Cardiac septum (tissue), 1 donor: ENCODE results near the gene PLAGL1. TPM values are rescaled to one million over a fixed set of nuclear protein-coding genes. Genes with fewer than 3 reads are reported as not detected.

ENCODE experiments used
- DNase-seq: peaks from one replicate; pipeline ENCODE4 v3.0.0-alpha.2; 2020; ENCODE audit warnings: low spot score
- intact Hi-C: fragments of 100-400 bp; cut with DNase I; formaldehyde crosslinking; loops from one replicate; pipeline ENCODE4 v1.14.0; 2022
- total RNA-seq: library from RNA; stranded (reverse); fragmentation: NEBNext Ultra II Directional; extraction: Animal tissue kit (Norgen Biotek cat#: 25700); gene quantifications from one replicate; pipeline ENCODE4 v1.2.1, GENCODE V29; 2021
- donor health status: DM: no; HTN: no; CAD: no.

Gene PLAGL1
- total RNA-seq, 1 donor from 2014 or later = 13.0 TPM

GRCh38 chr6:143896126-143896860 lies 111.8 kb downstream of the PLAGL1 start:
- no peak for DNase-seq
- intact Hi-C loops = no loop called here

DNA sequence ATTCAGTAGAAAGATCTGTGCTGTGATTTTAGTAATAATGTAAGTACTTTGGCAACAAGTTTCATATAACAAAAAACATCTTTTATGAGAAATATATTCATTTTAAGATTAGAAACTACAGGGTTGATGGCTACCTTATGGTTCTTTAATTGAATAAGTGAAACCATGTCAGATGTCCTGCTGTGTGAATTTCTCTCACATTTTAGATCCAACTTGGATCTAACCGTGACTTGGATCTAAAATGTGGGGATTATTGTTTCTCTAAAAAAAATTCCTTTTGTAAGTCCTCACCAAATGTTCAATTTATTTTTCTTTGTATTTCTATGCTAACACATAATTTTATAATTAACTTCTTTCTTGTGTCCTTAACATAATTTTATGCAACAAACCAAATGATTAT lies 113.4 kb downstream of the PLAGL1 start:
- intact Hi-C loops = no loop called here
- no peak for DNase-seq

Other genes with a start within 250 kb of the PLAGL1 start
- gene LTV1, start 164.9 kb downstream of the PLAGL1 start, total RNA-seq = 14.6 TPM
- gene ZC2HC1B, start 143.8 kb downstream of the PLAGL1 start, total RNA-seq = not detected
- gene SF3B5, start 87.3 kb upstream of the PLAGL1 start, total RNA-seq = 96.3 TPM
- 8.8 TPM for gene STX11, start 142.3 kb upstream of the PLAGL1 start, total RNA-seq